Measurements from ENCODE around the gene GRIK4. TPM values are rescaled to one million over a fixed set of nuclear protein-coding genes. Genes with fewer than 3 reads are reported as not detected.

The GRIK4 gene
- total RNA-seq, 1 experiment from 2014 or later, result 3.3 TPM

- Mint-ChIP-seq H3K4me1 (peaks cover 4% of the 10 kb centered on the region), H3K27ac (no peak overlapping the region), H3K36me3 (no peaks in the 10 kb centered on the region), H3K9me3 (no peaks in the 10 kb centered on the region), H3K4me3 (no peak overlapping the region), H3K27me3 (ENCODE audit: low read depth) (no peaks in the 10 kb centered on the region)
- CTCF ChIA-PET, result interaction anchor here (0.8 to 3.7 kb wide), 2 partner anchors 44 to 62 kb away, joined by 3 to 13 read pairs; no protein-coding TSS in a partner anchor
- ATAC-seq (no peak), DNase-seq (ENCODE audit: low spot score) (no peak)
- TF ChIP-seq GTF2I (CRISPR knock-in tag; conservative IDR thresholded peaks at IDR 0.05), result no peak
- TF ChIP-seq ZNF263 (CRISPR knock-in tag; IDR thresholded peaks at IDR 0.05; ENCODE audit: low read depth), result no peak
- TF ChIP-seq PREB (CRISPR knock-in tag; IDR thresholded peaks at IDR 0.05; ENCODE audit: borderline replicate concordance), result no peak
- TF ChIP-seq USF1 (CRISPR knock-in tag; IDR thresholded peaks at IDR 0.05), result no peak
- no peak for TF ChIP-seq ETV6 (CRISPR knock-in tag; IDR thresholded peaks at IDR 0.05)
- TF ChIP-seq SOX15 (CRISPR knock-in tag; IDR thresholded peaks at IDR 0.05), result no peak
- POLR2A ChIA-PET, result no interaction called here
Observed at GRCh38 chr11:120740380-120740779, 228.8 kb downstream of the GRIK4 start.

- POLR2A ChIA-PET, result no interaction called here
- DNase-seq (ENCODE audit: low spot score), result no peak
- TF ChIP-seq USF2 (CRISPR knock-in tag; IDR thresholded peaks at IDR 0.05) (no peak), SMAD3 (CRISPR knock-in tag; IDR thresholded peaks at IDR 0.05; ENCODE audit: borderline replicate concordance) (no peak), ZNF317 (CRISPR knock-in tag; IDR thresholded peaks at IDR 0.05; ENCODE audit: borderline replicate concordance, low read depth) (no peak), ETV6 (CRISPR knock-in tag; IDR thresholded peaks at IDR 0.05) (no peak), PREB (CRISPR knock-in tag; IDR thresholded peaks at IDR 0.05; ENCODE audit: borderline replicate concordance) (no peak), CREM (CRISPR knock-in tag; IDR thresholded peaks at IDR 0.05) (no peak), ZNF532 (CRISPR knock-in tag; IDR thresholded peaks at IDR 0.05; ENCODE audit: borderline replicate concordance) (no peak), CREB1 (CRISPR knock-in tag; IDR thresholded peaks at IDR 0.05) (no peak), PRRX2 (CRISPR knock-in tag; IDR thresholded peaks at IDR 0.05) (no peak), ZNF281 (CRISPR knock-in tag; IDR thresholded peaks at IDR 0.05) (no peak), FOXP4 (CRISPR knock-in tag; IDR thresholded peaks at IDR 0.05) (no peak), HMGA2 (CRISPR knock-in tag; IDR thresholded peaks at IDR 0.05) (no peak), IRF2 (CRISPR knock-in tag; IDR thresholded peaks at IDR 0.05; ENCODE audit: borderline replicate concordance, low read depth) (no peak), ATF1 (CRISPR knock-in tag; IDR thresholded peaks at IDR 0.05) (no peak)
- Mint-ChIP-seq H3K4me1 (peaks cover 24% of the 10 kb centered on the region), H3K36me3 (no peaks in the 10 kb centered on the region), H3K4me3 (no peak overlapping the region), H3K9me3 (no peaks in the 10 kb centered on the region), H3K27me3 (ENCODE audit: low read depth) (no peaks in the 10 kb centered on the region; the same call in 1 of the 2 replicates), H3K27ac (no peak overlapping the region)
- CTCF ChIA-PET, result interaction anchor here (1.0 to 1.4 kb wide), 2 partner anchors 29 to 48 kb away, joined by 3 to 6 read pairs; no protein-coding TSS in a partner anchor
- ATAC-seq, result no peak
Observed at GRCh38 chr11:120744016-120744994, 232.8 kb downstream of the GRIK4 start.

Measured in WTC11 (cell line).